Measurements from ENCODE around the gene STXBP4. TPM values are rescaled to one million over a fixed set of nuclear protein-coding genes. Genes with fewer than 3 reads are reported as not detected.
A peak's percentile ranks its signal among the peaks of the same experiment; 100 is the strongest.

The STXBP4 gene
- total RNA-seq, 1 experiment from 2014 or later, result 16.5 TPM

DNA sequence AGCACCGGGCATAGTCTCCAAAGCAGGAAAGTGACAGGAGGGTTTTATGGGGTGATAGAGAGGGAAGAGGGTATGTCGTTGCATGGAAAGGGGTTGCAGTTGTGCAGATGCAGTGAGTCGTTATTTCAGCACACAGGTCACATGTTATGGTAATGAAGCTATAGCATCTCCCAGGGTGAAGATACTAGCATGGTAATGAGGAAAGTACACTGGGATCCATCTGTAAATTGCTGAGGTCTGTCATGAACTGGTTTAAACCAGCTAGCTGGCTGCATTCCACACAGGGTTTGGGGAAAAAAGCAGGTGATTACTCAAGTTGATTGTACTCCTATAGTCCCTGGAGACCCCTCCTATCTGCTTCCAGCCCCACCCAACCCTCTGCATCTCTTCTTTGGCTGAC, 11.8 kb upstream of the STXBP4 start:
- no peak overlapping the region for H3T11ph ChIP-seq (ENCODE audit: low read length)
- H3K9ac ChIP-seq (ENCODE audit: extremely low read depth, insufficient read length, low read length), result no peak overlapping the region
- no peak overlapping the region for H4K5ac ChIP-seq (ENCODE audit: insufficient read length, low read depth, low read length)
- no peaks in the 10 kb centered on the region for H3K79me1 ChIP-seq (ENCODE audit: insufficient read depth, low read depth, low read length, poor library complexity, severe bottlenecking)
- no peak overlapping the region for H3K23ac ChIP-seq (ENCODE audit: insufficient read length, low read depth, low read length)
- no peak overlapping the region for H2AFZ ChIP-seq (ENCODE audit: low read length)
- H3K4me3 Mint-ChIP-seq, result no peak overlapping the region
- H3K14ac ChIP-seq (ENCODE audit: insufficient read depth, low read length), result no peak overlapping the region
- no peak overlapping the region for H3K56ac ChIP-seq (ENCODE audit: insufficient read length, low read depth, low read length)
- no peak overlapping the region for H4K8ac ChIP-seq (replicated peaks; ENCODE audit: insufficient read length, low read depth, low read length)
- no peak overlapping the region for H2BK12ac ChIP-seq (ENCODE audit: insufficient read length, low read depth, low read length)
- no peak overlapping the region for H2BK15ac ChIP-seq (ENCODE audit: low read depth, low read length)
- H3K23me2 ChIP-seq (ENCODE audit: insufficient read length, low read depth, low read length, poor library complexity, severe bottlenecking), result no peaks in the 10 kb centered on the region
- H3K4me2 ChIP-seq (ENCODE audit: insufficient read depth, insufficient read length, low read length), result no peak overlapping the region
- no peak overlapping the region for H3K4ac ChIP-seq (ENCODE audit: low read depth, low read length)
- WGBS (ENCODE audit: extremely low coverage, insufficient read length, low lambda C conversion rate), result no CpG with 5 or more reads among the region's 3 CpGs
- no peaks in the 10 kb centered on the region for H3K9me3 ChIP-seq (ENCODE audit: control insufficient read depth, low read depth, low read length)
- DNase-seq, result no peak
- no peaks in the 10 kb centered on the region for H4K20me1 ChIP-seq (ENCODE audit: control insufficient read depth, insufficient read depth, insufficient read length)
- H2BK5ac ChIP-seq (ENCODE audit: insufficient read length, low read length), result no peak overlapping the region
- TF ChIP-seq, protein P1, sequence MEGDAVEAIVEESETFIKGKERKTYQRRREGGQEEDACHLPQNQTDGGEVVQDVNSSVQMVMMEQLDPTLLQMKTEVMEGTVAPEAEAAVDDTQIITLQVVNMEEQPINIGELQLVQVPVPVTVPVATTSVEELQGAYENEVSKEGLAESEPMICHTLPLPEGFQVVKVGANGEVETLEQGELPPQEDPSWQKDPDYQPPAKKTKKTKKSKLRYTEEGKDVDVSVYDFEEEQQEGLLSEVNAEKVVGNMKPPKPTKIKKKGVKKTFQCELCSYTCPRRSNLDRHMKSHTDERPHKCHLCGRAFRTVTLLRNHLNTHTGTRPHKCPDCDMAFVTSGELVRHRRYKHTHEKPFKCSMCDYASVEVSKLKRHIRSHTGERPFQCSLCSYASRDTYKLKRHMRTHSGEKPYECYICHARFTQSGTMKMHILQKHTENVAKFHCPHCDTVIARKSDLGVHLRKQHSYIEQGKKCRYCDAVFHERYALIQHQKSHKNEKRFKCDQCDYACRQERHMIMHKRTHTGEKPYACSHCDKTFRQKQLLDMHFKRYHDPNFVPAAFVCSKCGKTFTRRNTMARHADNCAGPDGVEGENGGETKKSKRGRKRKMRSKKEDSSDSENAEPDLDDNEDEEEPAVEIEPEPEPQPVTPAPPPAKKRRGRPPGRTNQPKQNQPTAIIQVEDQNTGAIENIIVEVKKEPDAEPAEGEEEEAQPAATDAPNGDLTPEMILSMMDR (conservative IDR thresholded peaks at IDR 0.05), result no peak
- no peaks in the 10 kb centered on the region for H3K27me3 Mint-ChIP-seq (ENCODE audit: low read depth)
- H3K27me3 ChIP-seq (ENCODE audit: insufficient read depth, low read length), result no peaks in the 10 kb centered on the region
- H2BK120ac ChIP-seq (ENCODE audit: low read depth, low read length, poor library complexity, severe bottlenecking), result no peak overlapping the region
- H2AK5ac ChIP-seq (ENCODE audit: insufficient read length, low read length), result no peak overlapping the region
- H3K27ac ChIP-seq (ENCODE audit: insufficient read length, low read depth, low read length), result no peak overlapping the region
- H3K27ac Mint-ChIP-seq, result peak overlapping the region in 2 of 3 experiments; percentile 77 to 95; a peak in 5 of 7 replicates
- H3K4me1 Mint-ChIP-seq, result peaks cover 12 to 18% of the 10 kb centered on the region in 2 experiments
- H3K9me3 Mint-ChIP-seq, result no peaks in the 10 kb centered on the region
- H3K4me1 ChIP-seq (ENCODE audit: insufficient read depth, low read length), result peaks cover 2% of the 10 kb centered on the region; the same call in 1 of the 2 replicates
- H4K91ac ChIP-seq (ENCODE audit: insufficient read length, low read depth, low read length), result no peak overlapping the region
- no peak overlapping the region for H3K18ac ChIP-seq (ENCODE audit: insufficient read length, low read depth, low read length)
- no peak overlapping the region for H2BK20ac ChIP-seq (ENCODE audit: low read depth, low read length, poor library complexity, severe bottlenecking)
- peaks cover 36 to 72% (median 66%) of the 10 kb centered on the region in 3 experiments for H3K36me3 Mint-ChIP-seq (ENCODE audit: insufficient read depth in 1 of 3, low read depth in 3 of 3)
- H3K79me2 ChIP-seq (ENCODE audit: insufficient read depth, low read length), result no peaks in the 10 kb centered on the region

All from H9 (cell line).